BLaER1 (cell line): Measurements from ENCODE around the gene SNAPC1.

Experiments
- H3K27ac ChIP-seq: shearing (Covaris generic); formaldehyde crosslinking; 2 replicates; pipeline ENCODE4 v1.8.1; 2022
- H3K27me3 ChIP-seq: shearing (Covaris generic); formaldehyde crosslinking; 2 replicates; pipeline ENCODE4 v1.8.1; 2022
- H3K36me3 ChIP-seq: shearing (Covaris generic); formaldehyde crosslinking; 2 replicates; pipeline ENCODE4 v1.8.1; 2022
- H3K4me1 ChIP-seq: shearing (Covaris generic); formaldehyde crosslinking; 2 replicates; pipeline ENCODE4 v1.8.1; 2022
- H3K4me2 ChIP-seq: shearing (Covaris generic); formaldehyde crosslinking; 2 replicates; pipeline ENCODE4 v1.8.1; 2022
- H3K4me3 ChIP-seq: shearing (Covaris generic); formaldehyde crosslinking; 2 replicates; pipeline ENCODE4 v1.8.1; 2022
- H3K9ac ChIP-seq: shearing (Covaris generic); formaldehyde crosslinking; 2 replicates; pipeline ENCODE4 v1.8.1; 2022
- H3K9me3 ChIP-seq: shearing (Covaris generic); formaldehyde crosslinking; 2 replicates; pipeline ENCODE4 v1.8.1; 2022
- H4K20me1 ChIP-seq: shearing (Covaris generic); formaldehyde crosslinking; 2 replicates; pipeline ENCODE4 v1.8.1; 2022
- Cebpa-rat ChIP-seq: shearing (Covaris generic); IDR thresholded peaks from 2 replicates; pipeline ENCODE4 v1.8.1; 2022

SNAPC1 gene

DNA sequence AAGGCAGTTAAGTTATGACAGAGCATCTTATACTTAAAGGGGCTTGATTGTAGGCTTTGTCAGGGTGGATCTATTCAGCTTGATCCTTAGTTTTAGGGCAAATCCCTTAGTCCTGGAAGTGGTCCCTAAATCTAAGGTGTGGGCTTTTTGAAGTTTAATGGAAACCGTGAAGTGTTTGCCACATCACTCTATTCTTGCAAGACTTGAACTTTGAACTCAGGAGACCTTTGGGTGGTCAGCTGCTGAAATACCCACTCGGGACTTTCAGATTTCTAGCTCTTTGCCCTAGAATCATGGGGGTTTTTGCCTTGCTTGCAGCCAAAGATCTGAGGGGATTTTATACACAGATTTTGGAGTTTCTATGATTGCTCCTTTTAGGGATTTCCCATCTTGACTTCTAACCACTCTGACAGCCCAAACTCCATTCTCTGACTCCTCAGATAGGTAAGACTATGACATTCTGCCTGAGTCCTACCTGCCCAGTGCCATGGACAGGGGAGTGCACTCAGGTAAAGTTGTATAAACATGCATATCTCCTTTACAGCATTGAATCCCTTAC lies 39.9 kb downstream of the SNAPC1 start:
- Histone ChIP-seq H3K9ac (no peak overlapping the region), H3K36me3 (peaks cover 8% of the 10 kb centered on the region; the same call in 1 of the 2 replicates), H3K4me1 (no peaks in the 10 kb centered on the region), H3K27ac (no peak overlapping the region), H3K4me2 (no peak overlapping the region), H4K20me1 (no peaks in the 10 kb centered on the region), H3K4me3 (no peak overlapping the region), H3K9me3 (no peaks in the 10 kb centered on the region), H3K27me3 (no peaks in the 10 kb centered on the region)
- TF ChIP-seq Cebpa-rat, result no peak

DNA sequence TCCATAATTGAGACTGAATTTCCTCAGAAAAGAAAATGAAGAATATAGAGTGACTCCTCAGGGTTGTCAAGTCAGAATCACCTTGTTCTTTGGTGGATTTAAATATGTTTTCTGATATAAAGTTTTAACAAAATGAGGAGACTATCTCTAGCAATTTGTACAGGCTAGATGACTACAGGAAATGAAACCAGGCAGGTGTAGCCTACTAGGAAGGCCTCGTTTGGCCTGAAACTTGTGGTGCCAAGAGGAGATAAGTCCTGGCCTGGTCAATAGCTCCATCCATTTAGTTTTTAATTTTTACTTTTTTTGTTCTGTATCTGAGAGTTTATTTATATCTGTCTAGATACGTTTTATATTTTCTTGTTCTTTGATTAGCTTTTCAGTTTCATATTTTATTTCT lies 41.5 kb downstream of the SNAPC1 start:
- H3K4me2 ChIP-seq, result no peak overlapping the region
- 0 out of 2 replicates have a peak, but pooled peaks cover 6% of the 10 kb centered on the region for H3K36me3 ChIP-seq
- no peak overlapping the region for H3K9ac ChIP-seq
- no peaks in the 10 kb centered on the region for H3K4me1 ChIP-seq
- H3K27ac ChIP-seq, result no peak overlapping the region
- H4K20me1 ChIP-seq, result no peaks in the 10 kb centered on the region
- no peak overlapping the region for H3K4me3 ChIP-seq
- no peaks in the 10 kb centered on the region for H3K27me3 ChIP-seq
- no peak for TF ChIP-seq Cebpa-rat
- no peaks in the 10 kb centered on the region for H3K9me3 ChIP-seq

DNA sequence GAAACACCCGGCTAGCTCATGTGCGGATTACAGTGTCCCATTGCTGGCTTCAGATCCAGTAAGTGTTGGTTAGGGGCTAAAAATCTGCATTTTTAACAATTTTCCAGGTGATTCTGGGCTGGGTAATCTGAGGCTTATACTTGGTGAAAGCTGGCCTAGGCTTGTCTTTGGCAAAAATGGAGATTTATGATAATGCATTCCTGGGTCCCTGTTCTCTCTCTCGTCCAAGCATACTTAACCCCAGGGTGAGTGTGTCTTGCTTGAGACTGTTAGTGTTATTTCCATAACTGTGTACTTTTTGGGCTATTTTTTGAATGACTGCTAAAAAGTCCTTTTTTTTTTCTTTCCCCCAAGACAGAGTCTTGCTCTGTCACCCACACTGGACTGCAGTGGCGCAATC lies 43.2 kb downstream of the SNAPC1 start:
- no peak overlapping the region for H3K4me2 ChIP-seq
- no peak for TF ChIP-seq Cebpa-rat

DNA sequence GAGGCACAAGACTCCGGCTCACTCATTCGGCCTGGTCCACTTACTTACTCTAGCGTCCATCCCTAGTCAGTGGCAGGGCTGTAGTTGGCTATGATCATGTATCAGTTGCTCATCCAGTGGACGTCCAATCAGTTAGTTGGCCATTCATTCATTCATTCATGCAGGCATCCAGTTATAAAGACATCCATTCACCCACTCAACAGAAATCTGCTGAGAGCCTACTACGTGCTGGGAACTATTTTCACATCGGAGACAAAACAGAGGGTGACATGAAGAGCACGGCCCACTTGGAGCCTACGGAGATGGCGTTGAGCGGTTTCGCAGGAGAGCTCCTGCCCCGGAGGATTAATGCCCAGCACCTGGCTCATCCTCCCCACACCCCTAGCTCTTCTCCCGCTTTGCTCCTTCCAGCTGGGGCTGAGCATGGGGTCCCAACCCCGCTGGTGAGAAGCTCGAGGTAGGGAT lies 49.7 kb downstream of the SNAPC1 start:
- Histone ChIP-seq H3K4me2 (no peak overlapping the region), H3K27ac (no peak overlapping the region), H3K4me3 (no peak overlapping the region), H3K9ac (no peak overlapping the region), H3K4me1 (no peaks in the 10 kb centered on the region), H3K27me3 (peaks cover 47% of the 10 kb centered on the region), H3K36me3 (no peaks in the 10 kb centered on the region), H4K20me1 (no peaks in the 10 kb centered on the region), H3K9me3 (peaks cover 25% of the 10 kb centered on the region)
- TF ChIP-seq Cebpa-rat, result no peak

More for the DNA sequence above, 43.2 kb downstream of the SNAPC1 start:
- H3K4me1 ChIP-seq, result no peaks in the 10 kb centered on the region
- no peaks in the 10 kb centered on the region for H3K9me3 ChIP-seq
- no peaks in the 10 kb centered on the region for H4K20me1 ChIP-seq
- no peaks in the 10 kb centered on the region for H3K36me3 ChIP-seq
- no peak overlapping the region for H3K9ac ChIP-seq
- no peak overlapping the region for H3K27ac ChIP-seq
- H3K27me3 ChIP-seq, result peaks cover 1% of the 10 kb centered on the region; the same call in 1 of the 2 replicates
- H3K4me3 ChIP-seq, result no peak overlapping the region

DNA sequence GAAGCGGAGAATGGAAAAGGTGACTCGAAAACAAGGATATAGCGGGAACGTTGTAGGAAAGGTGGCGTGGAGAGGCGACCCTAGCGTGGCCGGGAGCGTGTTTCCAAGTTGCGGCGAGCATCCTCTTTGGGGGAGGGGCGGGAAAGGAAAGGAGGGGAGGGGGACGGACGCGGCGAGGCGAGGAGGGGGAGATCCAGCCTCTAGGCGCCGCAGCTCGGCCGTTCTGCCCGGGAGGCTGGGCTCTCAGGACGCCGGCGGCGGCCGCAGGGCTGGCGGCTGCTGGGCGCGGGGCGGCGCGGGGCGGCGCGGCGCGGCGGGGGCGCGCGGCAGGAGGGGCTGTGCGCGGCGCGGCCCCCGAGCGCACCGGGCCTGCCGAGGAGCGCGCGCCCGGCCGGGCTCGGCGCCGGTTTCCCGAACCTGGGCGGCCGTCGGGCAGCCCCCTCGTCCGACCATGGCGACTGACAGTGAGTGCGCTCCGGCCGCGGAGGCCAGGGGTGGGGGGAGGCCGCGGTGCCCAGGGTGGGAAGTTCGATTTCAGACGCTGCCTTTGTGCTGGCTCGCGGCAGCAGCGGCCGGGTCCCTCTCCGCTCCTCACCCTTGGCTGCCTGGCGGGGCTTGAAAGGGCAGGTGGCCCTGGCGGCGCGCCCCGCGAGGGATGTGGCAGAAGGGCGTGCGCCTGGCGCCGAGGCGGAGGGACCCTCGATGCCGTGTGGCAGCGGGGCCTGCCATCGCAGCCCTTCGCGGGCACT lies 50.3 kb downstream of the SNAPC1 start, which contains the start of gene SYT16:
TSS of gene SYT16 (plus strand) at position 357 of the 749 bp plus-strand sequence.
- Histone ChIP-seq H3K4me1 (no peaks in the 10 kb centered on the region), H3K36me3 (no peaks in the 10 kb centered on the region), H3K9me3 (peaks cover 25% of the 10 kb centered on the region), H3K27ac (no peak within 1 kb of the TSS), H3K4me3 (peak within 1 kb of the TSS; percentile 45), H4K20me1 (no peaks in the 10 kb centered on the region), H3K4me2 (peak within 1 kb of the TSS; percentile 41), H3K9ac (no peak within 1 kb of the TSS), H3K27me3 (peaks cover 47% of the 10 kb centered on the region)
- no peak for TF ChIP-seq Cebpa-rat

DNA sequence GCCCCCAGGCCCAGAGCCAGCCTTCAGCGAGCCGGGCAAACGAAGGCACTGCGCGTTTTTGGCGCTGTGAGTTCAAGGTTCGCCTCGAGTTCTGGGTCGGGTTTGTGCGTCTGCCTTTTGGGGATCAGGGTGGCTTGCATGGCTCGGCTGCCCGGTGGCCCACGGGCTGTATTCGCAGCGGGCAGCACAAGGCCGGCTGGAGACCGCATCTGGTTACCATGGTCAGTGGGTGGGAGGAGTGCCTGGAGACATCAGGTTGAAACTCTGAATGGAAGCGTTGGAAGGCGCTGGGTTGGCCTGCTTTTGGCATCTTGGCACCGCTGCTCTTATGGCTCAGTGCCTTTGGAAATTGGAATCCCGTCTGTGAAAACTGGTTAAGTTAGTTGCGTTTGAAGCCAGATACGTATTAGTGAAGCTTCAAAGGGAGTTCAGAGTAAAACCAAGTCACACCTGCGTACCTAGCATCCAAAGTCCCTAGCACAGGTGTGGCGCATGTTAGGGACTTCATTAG lies 50.9 kb downstream of the SNAPC1 start:
- Histone ChIP-seq H3K9ac (no peak overlapping the region), H3K27ac (no peak overlapping the region), H3K36me3 (no peaks in the 10 kb centered on the region), H3K9me3 (peaks cover 25% of the 10 kb centered on the region), H4K20me1 (no peaks in the 10 kb centered on the region), H3K4me2 (peak overlapping the region; percentile 41; the same call in 1 of the 2 replicates), H3K27me3 (peaks cover 47% of the 10 kb centered on the region), H3K4me1 (no peaks in the 10 kb centered on the region), H3K4me3 (peak overlapping the region; percentile 45)
- no peak for TF ChIP-seq Cebpa-rat

DNA sequence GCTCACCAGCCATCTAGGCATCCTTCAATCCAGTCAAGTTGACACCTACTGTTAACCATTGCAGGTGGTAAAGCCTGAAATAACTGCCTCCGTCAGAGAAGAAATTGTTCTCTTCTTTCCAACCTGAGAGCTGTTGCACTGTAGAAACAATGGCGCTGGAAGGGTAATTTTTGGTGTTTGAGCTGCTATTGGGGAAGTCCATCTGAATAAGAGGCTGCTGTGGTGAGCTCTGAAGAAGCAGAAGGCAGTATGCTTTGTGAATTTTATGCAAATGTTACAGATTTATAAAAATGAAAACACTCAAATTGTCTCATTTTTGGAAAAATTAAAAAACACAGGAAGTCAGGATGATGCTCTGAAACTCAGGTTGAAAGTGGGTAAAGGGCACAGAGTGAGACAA lies 60.2 kb downstream of the SNAPC1 start:
- Histone ChIP-seq H3K27ac (no peak overlapping the region), H3K9me3 (peaks cover 6% of the 10 kb centered on the region), H3K4me3 (no peak overlapping the region), H3K27me3 (no peaks in the 10 kb centered on the region), H3K9ac (no peak overlapping the region), H3K36me3 (no peaks in the 10 kb centered on the region), H3K4me2 (no peak overlapping the region), H3K4me1 (no peaks in the 10 kb centered on the region), H4K20me1 (no peaks in the 10 kb centered on the region)
- no peak for TF ChIP-seq Cebpa-rat

DNA sequence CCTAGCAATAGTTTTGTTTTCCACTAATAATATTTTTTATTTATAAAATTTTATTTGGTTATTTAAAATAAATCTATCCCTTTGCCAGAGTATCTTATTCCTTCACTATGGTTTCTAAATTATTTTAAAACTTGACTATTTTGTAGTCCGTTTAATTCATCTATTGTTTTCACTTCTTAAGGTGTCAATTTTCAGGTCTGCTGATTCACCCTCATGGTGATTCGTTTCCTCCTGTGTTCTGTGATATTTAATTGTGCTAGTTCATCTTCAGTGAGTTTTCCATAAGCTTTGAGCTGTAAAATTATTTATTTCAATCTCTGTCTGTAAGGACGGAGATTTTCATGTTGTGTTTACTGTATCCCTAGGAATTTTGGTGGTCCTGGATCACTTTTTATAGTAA lies 70.6 kb downstream of the SNAPC1 start:
- H4K20me1 ChIP-seq, result no peaks in the 10 kb centered on the region
- no peak overlapping the region for H3K4me3 ChIP-seq
- H3K27me3 ChIP-seq, result no peaks in the 10 kb centered on the region
- no peak overlapping the region for H3K4me2 ChIP-seq
- H3K9ac ChIP-seq, result no peak overlapping the region
- no peaks in the 10 kb centered on the region for H3K36me3 ChIP-seq
- H3K4me1 ChIP-seq, result peaks cover 8% of the 10 kb centered on the region; the same call in 1 of the 2 replicates
- no peak for TF ChIP-seq Cebpa-rat
- no peaks in the 10 kb centered on the region for H3K9me3 ChIP-seq
- H3K27ac ChIP-seq, result no peak overlapping the region

DNA sequence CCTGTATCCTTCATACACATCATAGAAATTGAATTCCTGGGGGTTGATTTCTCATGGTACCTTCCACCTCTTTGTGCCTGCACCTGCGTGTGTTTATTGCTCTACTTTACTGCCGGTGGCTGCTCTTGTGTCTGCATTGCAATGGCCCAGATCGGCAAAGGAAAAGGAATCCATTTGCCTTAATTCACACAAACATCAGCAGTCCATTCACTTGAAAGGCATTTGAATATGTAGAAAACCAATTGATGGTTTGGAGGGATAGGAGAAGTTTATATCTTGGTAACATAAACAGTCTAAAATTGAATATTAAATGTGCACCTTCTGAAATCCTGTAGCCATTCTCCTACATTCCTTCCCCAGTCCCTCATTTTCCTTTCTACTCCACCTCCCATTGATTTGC lies 74.0 kb downstream of the SNAPC1 start:
- TF ChIP-seq Cebpa-rat, result no peak
- Histone ChIP-seq H3K4me3 (no peak overlapping the region), H3K4me2 (no peak overlapping the region), H3K36me3 (no peaks in the 10 kb centered on the region), H3K9ac (no peak overlapping the region), H4K20me1 (no peaks in the 10 kb centered on the region), H3K9me3 (no peaks in the 10 kb centered on the region), H3K4me1 (peaks cover 12% of the 10 kb centered on the region; the same call in 1 of the 2 replicates), H3K27ac (no peak overlapping the region), H3K27me3 (no peaks in the 10 kb centered on the region)

DNA sequence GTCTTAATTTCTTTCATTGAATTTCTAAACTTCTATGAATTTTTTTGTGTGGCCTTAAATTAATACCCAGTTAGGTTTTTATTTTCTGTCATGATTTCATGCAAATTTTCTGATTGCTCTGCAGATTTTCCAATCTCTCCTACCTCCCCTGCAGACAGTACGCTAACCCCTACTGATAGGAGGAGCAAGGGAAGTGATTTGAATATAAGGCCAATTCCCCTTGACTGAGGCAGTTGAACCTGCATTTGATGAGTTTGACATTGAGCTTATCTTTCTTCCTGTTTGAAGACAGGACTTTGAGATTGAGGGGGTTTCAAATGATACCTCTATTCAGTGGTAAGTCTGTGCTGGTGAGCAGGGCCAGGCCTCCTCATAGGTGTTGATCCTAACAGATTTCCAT lies 74.6 kb downstream of the SNAPC1 start:
- no peak overlapping the region for H3K4me3 ChIP-seq
- TF ChIP-seq Cebpa-rat, result no peak
- H3K36me3 ChIP-seq, result no peaks in the 10 kb centered on the region
- no peak overlapping the region for H3K9ac ChIP-seq
- H3K4me2 ChIP-seq, result peak overlapping the region; percentile 6; the same call in 1 of the 2 replicates
- no peaks in the 10 kb centered on the region for H3K27me3 ChIP-seq
- peaks cover 14% of the 10 kb centered on the region; the same call in 1 of the 2 replicates for H3K4me1 ChIP-seq
- no peaks in the 10 kb centered on the region for H4K20me1 ChIP-seq
- H3K9me3 ChIP-seq, result no peaks in the 10 kb centered on the region
- no peak overlapping the region for H3K27ac ChIP-seq
